GM12891 (cell line): Measurements from ENCODE around the gene RPH3AL.

ENCODE experiments used
- POLR2A ChIP-seq: IDR thresholded peaks from 2 replicates; pipeline ENCODE4 v1.6.1; 2011; ENCODE audit warnings: low read depth, low read length, control low read depth
- POLR2AphosphoS5 ChIP-seq: IDR thresholded peaks from 2 replicates; pipeline ENCODE4 v1.6.1; 2011; ENCODE audit warnings: low read depth, low read length, control low read depth
- SPI1 ChIP-seq: IDR thresholded peaks from 2 replicates; pipeline ENCODE4 v1.6.1; 2011; ENCODE audit warnings: low read depth, low read length, control low read depth
- TAF1 ChIP-seq: IDR thresholded peaks from 2 replicates; pipeline ENCODE4 v1.6.1; 2011; ENCODE audit warnings: low read depth, low read length, control low read depth

- no peak for TF ChIP-seq POLR2A
- no peak for TF ChIP-seq POLR2AphosphoS5
- TF ChIP-seq SPI1: no peak
- no peak for TF ChIP-seq TAF1
Measured at GRCh38 chr17:173166-173911, 179.3 kb downstream of the RPH3AL start.
